ENCODE measurements around the gene KCNH2. TPM values are rescaled to one million over a fixed set of nuclear protein-coding genes. Genes with fewer than 3 reads are reported as not detected.

KCNH2 gene
- total RNA-seq, 1 experiment from 2014 or later: 16.2 TPM

DNA sequence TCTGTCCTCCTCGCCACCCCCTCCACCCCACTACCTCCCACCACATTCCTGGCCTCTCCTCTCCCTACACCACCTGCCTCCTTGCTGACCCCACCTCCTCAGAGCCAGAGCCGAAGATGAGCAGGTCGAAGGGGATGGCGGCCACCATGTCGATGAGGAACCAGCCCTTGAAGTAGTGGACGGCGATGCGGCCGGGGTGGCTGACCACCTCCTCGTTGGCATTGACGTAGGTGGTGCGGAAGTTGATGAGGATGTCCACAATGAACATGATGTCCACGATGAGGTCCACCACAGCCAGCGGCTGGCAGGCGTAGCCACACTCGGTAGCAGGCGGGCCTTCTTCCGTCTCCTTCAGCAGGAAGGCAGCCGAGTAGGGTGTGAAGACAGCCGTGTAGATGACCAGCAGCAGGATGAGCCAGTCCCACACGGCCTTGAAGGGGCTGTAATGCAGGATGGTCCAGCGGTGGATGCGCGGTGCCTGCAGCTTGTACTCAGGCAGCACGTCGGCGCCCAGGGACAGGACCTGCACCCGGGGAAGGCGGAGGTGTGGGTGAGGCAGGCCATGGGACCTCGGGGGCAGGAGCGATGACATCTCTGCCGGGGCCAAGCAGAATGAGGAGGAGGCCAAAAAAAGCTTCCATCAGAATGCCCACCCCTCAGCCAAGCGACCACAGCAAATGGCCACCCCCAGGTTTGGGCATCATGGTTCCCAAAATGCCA is 25.6 kb downstream of the KCNH2 start (continued):
- TF ChIP-seq, protein P1, sequence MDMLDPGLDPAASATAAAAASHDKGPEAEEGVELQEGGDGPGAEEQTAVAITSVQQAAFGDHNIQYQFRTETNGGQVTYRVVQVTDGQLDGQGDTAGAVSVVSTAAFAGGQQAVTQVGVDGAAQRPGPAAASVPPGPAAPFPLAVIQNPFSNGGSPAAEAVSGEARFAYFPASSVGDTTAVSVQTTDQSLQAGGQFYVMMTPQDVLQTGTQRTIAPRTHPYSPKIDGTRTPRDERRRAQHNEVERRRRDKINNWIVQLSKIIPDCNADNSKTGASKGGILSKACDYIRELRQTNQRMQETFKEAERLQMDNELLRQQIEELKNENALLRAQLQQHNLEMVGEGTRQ (CRISPR knock-in tag; IDR thresholded peaks at IDR 0.05): no peak
- TF ChIP-seq ELF4 (CRISPR knock-in tag; IDR thresholded peaks at IDR 0.05; ENCODE audit: low read depth): no peak

- Mint-ChIP-seq H3K9me3 (no peaks in the 10 kb centered on the region), H3K27ac (no peak overlapping the region), H3K27me3 (ENCODE audit: low read depth) (peaks cover 6% of the 10 kb centered on the region), H3K4me1 (peaks cover 33% of the 10 kb centered on the region), H3K36me3 (peaks cover 4% of the 10 kb centered on the region; the same call in 1 of the 2 replicates), H3K4me3 (no peak overlapping the region)
- ChIA-PET POLR2A (no interaction called here), CTCF (no interaction called here)
- TF ChIP-seq, protein P2, sequence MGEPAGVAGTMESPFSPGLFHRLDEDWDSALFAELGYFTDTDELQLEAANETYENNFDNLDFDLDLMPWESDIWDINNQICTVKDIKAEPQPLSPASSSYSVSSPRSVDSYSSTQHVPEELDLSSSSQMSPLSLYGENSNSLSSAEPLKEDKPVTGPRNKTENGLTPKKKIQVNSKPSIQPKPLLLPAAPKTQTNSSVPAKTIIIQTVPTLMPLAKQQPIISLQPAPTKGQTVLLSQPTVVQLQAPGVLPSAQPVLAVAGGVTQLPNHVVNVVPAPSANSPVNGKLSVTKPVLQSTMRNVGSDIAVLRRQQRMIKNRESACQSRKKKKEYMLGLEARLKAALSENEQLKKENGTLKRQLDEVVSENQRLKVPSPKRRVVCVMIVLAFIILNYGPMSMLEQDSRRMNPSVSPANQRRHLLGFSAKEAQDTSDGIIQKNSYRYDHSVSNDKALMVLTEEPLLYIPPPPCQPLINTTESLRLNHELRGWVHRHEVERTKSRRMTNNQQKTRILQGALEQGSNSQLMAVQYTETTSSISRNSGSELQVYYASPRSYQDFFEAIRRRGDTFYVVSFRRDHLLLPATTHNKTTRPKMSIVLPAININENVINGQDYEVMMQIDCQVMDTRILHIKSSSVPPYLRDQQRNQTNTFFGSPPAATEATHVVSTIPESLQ (CRISPR knock-in tag; IDR thresholded peaks at IDR 0.05): no peak
- TF ChIP-seq ZNF232 (CRISPR knock-in tag; IDR thresholded peaks at IDR 0.05): no peak
- no peak for TF ChIP-seq TCF7 (CRISPR knock-in tag; IDR thresholded peaks at IDR 0.05; ENCODE audit: low read depth)
- TF ChIP-seq ETV6 (CRISPR knock-in tag; IDR thresholded peaks at IDR 0.05): no peak
- no peak for TF ChIP-seq GRHL2 (CRISPR knock-in tag; IDR thresholded peaks at IDR 0.05; ENCODE audit: insufficient replicate concordance, severe bottlenecking)
- no peak for TF ChIP-seq GABPB1 (CRISPR knock-in tag; IDR thresholded peaks at IDR 0.05)
- no peak for TF ChIP-seq HMGXB4 (CRISPR knock-in tag; IDR thresholded peaks at IDR 0.05)
- TF ChIP-seq ZNF396 (CRISPR knock-in tag; IDR thresholded peaks at IDR 0.05; ENCODE audit: borderline replicate concordance): no peak
- no peak for TF ChIP-seq NR2C2 (CRISPR knock-in tag; IDR thresholded peaks at IDR 0.05)
- TF ChIP-seq, protein P3, sequence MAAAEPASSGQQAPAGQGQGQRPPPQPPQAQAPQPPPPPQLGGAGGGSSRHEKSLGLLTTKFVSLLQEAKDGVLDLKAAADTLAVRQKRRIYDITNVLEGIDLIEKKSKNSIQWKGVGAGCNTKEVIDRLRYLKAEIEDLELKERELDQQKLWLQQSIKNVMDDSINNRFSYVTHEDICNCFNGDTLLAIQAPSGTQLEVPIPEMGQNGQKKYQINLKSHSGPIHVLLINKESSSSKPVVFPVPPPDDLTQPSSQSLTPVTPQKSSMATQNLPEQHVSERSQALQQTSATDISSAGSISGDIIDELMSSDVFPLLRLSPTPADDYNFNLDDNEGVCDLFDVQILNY (CRISPR knock-in tag; IDR thresholded peaks at IDR 0.05): no peak
- TF ChIP-seq TEAD1 (CRISPR knock-in tag; IDR thresholded peaks at IDR 0.05): no peak
- TF ChIP-seq RELA (CRISPR knock-in tag; IDR thresholded peaks at IDR 0.05; ENCODE audit: borderline replicate concordance): no peak
- TF ChIP-seq, protein P4, sequence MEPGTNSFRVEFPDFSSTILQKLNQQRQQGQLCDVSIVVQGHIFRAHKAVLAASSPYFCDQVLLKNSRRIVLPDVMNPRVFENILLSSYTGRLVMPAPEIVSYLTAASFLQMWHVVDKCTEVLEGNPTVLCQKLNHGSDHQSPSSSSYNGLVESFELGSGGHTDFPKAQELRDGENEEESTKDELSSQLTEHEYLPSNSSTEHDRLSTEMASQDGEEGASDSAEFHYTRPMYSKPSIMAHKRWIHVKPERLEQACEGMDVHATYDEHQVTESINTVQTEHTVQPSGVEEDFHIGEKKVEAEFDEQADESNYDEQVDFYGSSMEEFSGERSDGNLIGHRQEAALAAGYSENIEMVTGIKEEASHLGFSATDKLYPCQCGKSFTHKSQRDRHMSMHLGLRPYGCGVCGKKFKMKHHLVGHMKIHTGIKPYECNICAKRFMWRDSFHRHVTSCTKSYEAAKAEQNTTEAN (CRISPR knock-in tag; IDR thresholded peaks at IDR 0.05): no peak
- no peak for TF ChIP-seq KAT7 (CRISPR knock-in tag; IDR thresholded peaks at IDR 0.05; ENCODE audit: borderline replicate concordance)
- TF ChIP-seq CREB1 (CRISPR knock-in tag; IDR thresholded peaks at IDR 0.05): no peak
- no peak for TF ChIP-seq AFF4 (CRISPR knock-in tag; IDR thresholded peaks at IDR 0.05; ENCODE audit: borderline replicate concordance)
- TF ChIP-seq SMAD3 (CRISPR knock-in tag; IDR thresholded peaks at IDR 0.05; ENCODE audit: borderline replicate concordance): no peak
- no peak for TF ChIP-seq IRF1 (CRISPR knock-in tag; IDR thresholded peaks at IDR 0.05)
- ATAC-seq (no peak), DNase-seq (ENCODE audit: low spot score) (no peak)
Measured at GRCh38 chr7:150951521-150951920, 26.6 kb downstream of the KCNH2 start.

Measured in WTC11 (cell line).